ENCODE measurements around the gene KCMF1. TPM values are rescaled to one million over a fixed set of nuclear protein-coding genes. Genes with fewer than 3 reads are reported as not detected.

The KCMF1 gene
- total and polyA plus RNA-seq, 10 of the 15 experiments (the other 5 are each of a cell fraction or from before 2014, with no cell fraction given): 8.4 to 124 (median 43.0) TPM

DNA sequence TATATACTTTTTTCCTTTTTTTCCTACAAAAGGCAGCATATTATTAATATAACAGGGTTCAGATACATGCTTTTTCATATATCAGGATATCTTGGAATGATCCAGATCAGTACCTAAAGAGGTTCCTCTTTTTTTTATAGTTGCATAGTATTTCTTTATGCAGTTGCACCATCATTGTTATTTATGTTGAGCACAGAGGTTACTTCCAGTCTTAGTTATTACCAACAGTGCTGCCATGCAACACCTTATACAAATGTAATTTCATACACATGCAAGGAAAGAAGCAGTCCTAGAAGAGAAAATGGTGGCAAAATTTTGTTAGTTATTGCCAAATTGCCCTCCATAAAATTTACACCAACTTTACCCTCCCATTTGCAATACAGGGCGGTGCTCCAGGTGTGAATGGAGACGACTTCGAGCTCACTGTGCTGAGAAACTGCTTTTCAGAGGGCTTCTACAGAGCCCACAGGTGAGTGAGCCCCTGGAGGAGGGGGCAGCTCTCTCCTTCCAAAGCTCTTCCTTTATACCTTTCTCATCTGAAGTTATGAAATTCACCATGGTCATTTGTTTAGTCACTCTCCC lies 30.0 kb upstream of the KCMF1 start:
- BruUV-seq (replicated peaks): no TSS peak
- Histone ChIP-seq H3K9me3 (replicated peaks; ENCODE audit: control insufficient read depth, insufficient read depth, low read length) (no peaks in the 10 kb centered on the region), H3K27ac (ENCODE audit: control insufficient read depth, insufficient read depth) (peak overlapping the region; percentile 100), H3K36me3 (ENCODE audit: control insufficient read depth in 2 of 2, insufficient read depth in 2 of 2, low read length in 1 of 2) (no peaks in the 10 kb centered on the region), H3K79me2 (ENCODE audit: control insufficient read depth, insufficient read depth, low read length) (peaks cover 43% of the 10 kb centered on the region), H2AFZ (ENCODE audit: control insufficient read depth, low read depth, low read length) (no peak overlapping the region), H3K4me3 (no peak overlapping the region), H4K20me1 (ENCODE audit: control insufficient read depth, insufficient read depth) (no peaks in the 10 kb centered on the region), H3K4me1 (ENCODE audit: control insufficient read depth, insufficient read depth, low read length) (peaks cover 54% of the 10 kb centered on the region), H3K27me3 (replicated peaks in 1 of 2; ENCODE audit: control insufficient read depth in 2 of 2, insufficient read depth in 2 of 2, low read length in 1 of 2) (no peaks in the 10 kb centered on the region), H3K4me2 (ENCODE audit: control insufficient read depth, insufficient read depth) (peak overlapping the region; percentile 100; the same call in 1 of the 2 replicates), H3K9ac (ENCODE audit: control insufficient read depth, insufficient read depth, low read length) (peak overlapping the region; percentile 97; the same call in 1 of the 2 replicates)
- ChIA-PET POLR2A (interaction anchor here (2.1 to 14.1 kb wide), 5 partner anchors 10 to 32 kb away, joined by 8 to 265 read pairs (median 21); partner anchors contain the start of gene KCMF1), RAD21 (ENCODE audit: unreplicated experiment) (interaction anchor here (1.1 to 10.8 kb wide), 8 partner anchors 10 to 413 kb away, joined by 3 to 300 read pairs (median 10); partner anchors contain the start of genes ELMOD3, KCMF1, RETSAT and TMSB10), SMC1A (ENCODE audit: uncharacterized antibody, unreplicated experiment) (interaction anchor here (0.6 to 22.1 kb wide), 5 partner anchors 10 to 74 kb away, joined by 3 to 378 read pairs (median 176); partner anchors contain the start of gene KCMF1), CTCF (interaction anchor here (0.6 to 11.7 kb wide), 8 partner anchors 10 to 325 kb away, joined by 3 to 275 read pairs (median 4); no protein-coding TSS in a partner anchor)
- ATAC-seq (no peak), DNase-seq (ENCODE audit: low read depth, low spot score) (no peak), FAIRE-seq (no peak)
- in situ Hi-C loops (cut with MboI): loop anchor here (25.0 kb wide), 1 partner anchor 1496 kb away; the partner anchor contains the start of gene KDM3A
- intact Hi-C loops (cut with micrococcal nuclease; ENCODE audit: unreplicated experiment): loop anchor here (5.0 kb wide), 1 partner anchor 71 kb away; no protein-coding TSS in a partner anchor
- WGBS (ENCODE audit: insufficient coverage, insufficient replicate concordance, low lambda C conversion rate, missing lambda C conversion rate): 92% methylated on average over 3 of the region's 3 CpGs
- no peak for TF ChIP-seq ZZZ3 (IDR thresholded peaks at IDR 0.05; ENCODE audit: control insufficient read depth, insufficient read length, low read depth)
- no peak for TF ChIP-seq CREM (IDR thresholded peaks at IDR 0.05; ENCODE audit: low read depth)
- no peak for TF ChIP-seq MTA2 (IDR thresholded peaks at IDR 0.05; ENCODE audit: low read depth)
- TF ChIP-seq STAT3 (IDR thresholded peaks at IDR 0.05; ENCODE audit: low read depth, low read length): no peak
- TF ChIP-seq CHD2 (IDR thresholded peaks at IDR 0.05; ENCODE audit: borderline replicate concordance, low read depth, low read length): no peak
- TF ChIP-seq NFIC (IDR thresholded peaks at IDR 0.05; ENCODE audit: low read depth, low read length): no peak
- TF ChIP-seq, protein P1, sequence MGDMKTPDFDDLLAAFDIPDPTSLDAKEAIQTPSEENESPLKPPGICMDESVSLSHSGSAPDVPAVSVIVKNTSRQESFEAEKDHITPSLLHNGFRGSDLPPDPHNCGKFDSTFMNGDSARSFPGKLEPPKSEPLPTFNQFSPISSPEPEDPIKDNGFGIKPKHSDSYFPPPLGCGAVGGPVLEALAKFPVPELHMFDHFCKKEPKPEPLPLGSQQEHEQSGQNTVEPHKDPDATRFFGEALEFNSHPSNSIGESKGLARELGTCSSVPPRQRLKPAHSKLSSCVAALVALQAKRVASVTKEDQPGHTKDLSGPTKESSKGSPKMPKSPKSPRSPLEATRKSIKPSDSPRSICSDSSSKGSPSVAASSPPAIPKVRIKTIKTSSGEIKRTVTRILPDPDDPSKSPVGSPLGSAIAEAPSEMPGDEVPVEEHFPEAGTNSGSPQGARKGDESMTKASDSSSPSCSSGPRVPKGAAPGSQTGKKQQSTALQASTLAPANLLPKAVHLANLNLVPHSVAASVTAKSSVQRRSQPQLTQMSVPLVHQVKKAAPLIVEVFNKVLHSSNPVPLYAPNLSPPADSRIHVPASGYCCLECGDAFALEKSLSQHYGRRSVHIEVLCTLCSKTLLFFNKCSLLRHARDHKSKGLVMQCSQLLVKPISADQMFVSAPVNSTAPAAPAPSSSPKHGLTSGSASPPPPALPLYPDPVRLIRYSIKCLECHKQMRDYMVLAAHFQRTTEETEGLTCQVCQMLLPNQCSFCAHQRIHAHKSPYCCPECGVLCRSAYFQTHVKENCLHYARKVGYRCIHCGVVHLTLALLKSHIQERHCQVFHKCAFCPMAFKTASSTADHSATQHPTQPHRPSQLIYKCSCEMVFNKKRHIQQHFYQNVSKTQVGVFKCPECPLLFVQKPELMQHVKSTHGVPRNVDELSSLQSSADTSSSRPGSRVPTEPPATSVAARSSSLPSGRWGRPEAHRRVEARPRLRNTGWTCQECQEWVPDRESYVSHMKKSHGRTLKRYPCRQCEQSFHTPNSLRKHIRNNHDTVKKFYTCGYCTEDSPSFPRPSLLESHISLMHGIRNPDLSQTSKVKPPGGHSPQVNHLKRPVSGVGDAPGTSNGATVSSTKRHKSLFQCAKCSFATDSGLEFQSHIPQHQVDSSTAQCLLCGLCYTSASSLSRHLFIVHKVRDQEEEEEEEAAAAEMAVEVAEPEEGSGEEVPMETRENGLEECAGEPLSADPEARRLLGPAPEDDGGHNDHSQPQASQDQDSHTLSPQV (IDR thresholded peaks at IDR 0.05): no peak
- TF ChIP-seq, protein P2, sequence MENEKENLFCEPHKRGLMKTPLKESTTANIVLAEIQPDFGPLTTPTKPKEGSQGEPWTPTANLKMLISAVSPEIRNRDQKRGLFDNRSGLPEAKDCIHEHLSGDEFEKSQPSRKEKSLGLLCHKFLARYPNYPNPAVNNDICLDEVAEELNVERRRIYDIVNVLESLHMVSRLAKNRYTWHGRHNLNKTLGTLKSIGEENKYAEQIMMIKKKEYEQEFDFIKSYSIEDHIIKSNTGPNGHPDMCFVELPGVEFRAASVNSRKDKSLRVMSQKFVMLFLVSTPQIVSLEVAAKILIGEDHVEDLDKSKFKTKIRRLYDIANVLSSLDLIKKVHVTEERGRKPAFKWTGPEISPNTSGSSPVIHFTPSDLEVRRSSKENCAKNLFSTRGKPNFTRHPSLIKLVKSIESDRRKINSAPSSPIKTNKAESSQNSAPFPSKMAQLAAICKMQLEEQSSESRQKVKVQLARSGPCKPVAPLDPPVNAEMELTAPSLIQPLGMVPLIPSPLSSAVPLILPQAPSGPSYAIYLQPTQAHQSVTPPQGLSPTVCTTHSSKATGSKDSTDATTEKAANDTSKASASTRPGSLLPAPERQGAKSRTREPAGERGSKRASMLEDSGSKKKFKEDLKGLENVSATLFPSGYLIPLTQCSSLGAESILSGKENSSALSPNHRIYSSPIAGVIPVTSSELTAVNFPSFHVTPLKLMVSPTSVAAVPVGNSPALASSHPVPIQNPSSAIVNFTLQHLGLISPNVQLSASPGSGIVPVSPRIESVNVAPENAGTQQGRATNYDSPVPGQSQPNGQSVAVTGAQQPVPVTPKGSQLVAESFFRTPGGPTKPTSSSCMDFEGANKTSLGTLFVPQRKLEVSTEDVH (IDR thresholded peaks at IDR 0.05; ENCODE audit: low read depth, partially characterized antibody): no peak
- TF ChIP-seq RUNX3 (IDR thresholded peaks at IDR 0.05; ENCODE audit: low read length): no peak
- TF ChIP-seq CEBPB (IDR thresholded peaks at IDR 0.05; ENCODE audit: borderline replicate concordance in 1 of 2, low read depth in 2 of 2, low read length in 2 of 2): no peak
- TF ChIP-seq, protein P3, sequence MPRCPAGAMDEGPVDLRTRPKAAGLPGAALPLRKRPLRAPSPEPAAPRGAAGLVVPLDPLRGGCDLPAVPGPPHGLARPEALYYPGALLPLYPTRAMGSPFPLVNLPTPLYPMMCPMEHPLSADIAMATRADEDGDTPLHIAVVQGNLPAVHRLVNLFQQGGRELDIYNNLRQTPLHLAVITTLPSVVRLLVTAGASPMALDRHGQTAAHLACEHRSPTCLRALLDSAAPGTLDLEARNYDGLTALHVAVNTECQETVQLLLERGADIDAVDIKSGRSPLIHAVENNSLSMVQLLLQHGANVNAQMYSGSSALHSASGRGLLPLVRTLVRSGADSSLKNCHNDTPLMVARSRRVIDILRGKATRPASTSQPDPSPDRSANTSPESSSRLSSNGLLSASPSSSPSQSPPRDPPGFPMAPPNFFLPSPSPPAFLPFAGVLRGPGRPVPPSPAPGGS (IDR thresholded peaks at IDR 0.05; ENCODE audit: borderline replicate concordance, insufficient read depth, low read depth, low read length, poor library complexity, severe bottlenecking): no peak
